ENCODE results near the gene PVRIG. TPM values are rescaled to one million over a fixed set of nuclear protein-coding genes. Genes with fewer than 3 reads are reported as not detected.

PVRIG gene
- total RNA-seq, 2 experiments from 2014 or later: 83.3 to 86.6 TPM

DNA sequence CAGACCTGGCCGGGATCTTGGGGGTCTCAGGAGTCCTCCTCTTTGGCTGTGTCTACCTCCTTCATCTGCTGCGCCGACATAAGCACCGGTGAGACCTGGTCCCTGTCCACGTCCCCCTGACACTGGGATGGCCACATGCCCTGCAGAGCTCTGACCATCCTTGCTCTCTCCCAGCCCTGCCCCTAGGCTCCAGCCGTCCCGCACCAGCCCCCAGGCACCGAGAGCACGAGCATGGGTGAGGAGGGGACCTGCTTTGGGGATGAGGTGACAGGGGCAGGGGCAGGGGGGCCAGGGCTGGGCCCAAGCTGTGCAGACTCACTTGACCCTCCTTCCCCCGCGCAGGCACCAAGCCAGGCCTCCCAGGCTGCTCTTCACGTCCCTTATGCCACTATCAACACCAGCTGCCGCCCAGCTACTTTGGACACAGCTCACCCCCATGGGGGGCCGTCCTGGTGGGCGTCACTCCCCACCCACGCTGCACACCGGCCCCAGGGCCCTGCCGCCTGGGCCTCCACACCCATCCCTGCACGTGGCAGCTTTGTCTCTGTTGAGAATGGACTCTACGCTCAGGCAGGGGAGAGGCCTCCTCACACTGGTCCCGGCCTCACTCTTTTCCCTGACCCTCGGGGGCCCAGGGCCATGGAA lies 959 bp downstream of the PVRIG start:
- Histone ChIP-seq H3K9me3 (ENCODE audit: low read length) (no peaks in the 10 kb centered on the region), H3K79me2 (ENCODE audit: insufficient read depth, low read depth, low read length) (peaks cover 58% of the 10 kb centered on the region), H2AFZ (ENCODE audit: low read length) (no peak overlapping the region), H3K27ac (ENCODE audit: low read depth, low read length, poor library complexity, severe bottlenecking) (peak overlapping the region; percentile 96), H4K20me1 (ENCODE audit: insufficient read depth, low read length) (no peaks in the 10 kb centered on the region), H3K4me3 (ENCODE audit: low read depth, low read length, poor library complexity, severe bottlenecking) (peak overlapping the region; percentile 92), H3K4me1 (ENCODE audit: insufficient read depth, low read length, poor library complexity, severe bottlenecking) (peaks cover 76% of the 10 kb centered on the region), H3K36me3 (ENCODE audit: insufficient read depth, low read length) (peaks cover 57% of the 10 kb centered on the region), H3K9me2 (ENCODE audit: insufficient read depth, low read length) (no peaks in the 10 kb centered on the region), H3K4me2 (ENCODE audit: low read length) (peak overlapping the region; percentile 93)
- TF ChIP-seq, protein P1, sequence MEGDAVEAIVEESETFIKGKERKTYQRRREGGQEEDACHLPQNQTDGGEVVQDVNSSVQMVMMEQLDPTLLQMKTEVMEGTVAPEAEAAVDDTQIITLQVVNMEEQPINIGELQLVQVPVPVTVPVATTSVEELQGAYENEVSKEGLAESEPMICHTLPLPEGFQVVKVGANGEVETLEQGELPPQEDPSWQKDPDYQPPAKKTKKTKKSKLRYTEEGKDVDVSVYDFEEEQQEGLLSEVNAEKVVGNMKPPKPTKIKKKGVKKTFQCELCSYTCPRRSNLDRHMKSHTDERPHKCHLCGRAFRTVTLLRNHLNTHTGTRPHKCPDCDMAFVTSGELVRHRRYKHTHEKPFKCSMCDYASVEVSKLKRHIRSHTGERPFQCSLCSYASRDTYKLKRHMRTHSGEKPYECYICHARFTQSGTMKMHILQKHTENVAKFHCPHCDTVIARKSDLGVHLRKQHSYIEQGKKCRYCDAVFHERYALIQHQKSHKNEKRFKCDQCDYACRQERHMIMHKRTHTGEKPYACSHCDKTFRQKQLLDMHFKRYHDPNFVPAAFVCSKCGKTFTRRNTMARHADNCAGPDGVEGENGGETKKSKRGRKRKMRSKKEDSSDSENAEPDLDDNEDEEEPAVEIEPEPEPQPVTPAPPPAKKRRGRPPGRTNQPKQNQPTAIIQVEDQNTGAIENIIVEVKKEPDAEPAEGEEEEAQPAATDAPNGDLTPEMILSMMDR (conservative IDR thresholded peaks at IDR 0.05; ENCODE audit: low read length): no peak
- no peak for TF ChIP-seq EZH2phosphoT487 (IDR thresholded peaks at IDR 0.05; ENCODE audit: borderline replicate concordance, low read depth, low read length)
- BruUV-seq (replicated peaks): no TSS peak
- no peak for DNase-seq (ENCODE audit: low spot score)
- intact Hi-C loops (cut with micrococcal nuclease; ENCODE audit: unreplicated experiment): loop anchor here (1.0 to 5.0 kb wide), 2 partner anchors 30 to 73 kb away; partner anchors contain the start of gene LAMTOR4
- ChIA-PET POLR2A (interaction anchor here (1.3 to 3.8 kb wide), 6 partner anchors 10 to 82 kb away, joined by 3 to 15 read pairs (median 6); no protein-coding TSS in a partner anchor), CTCF (ENCODE audit: unreplicated experiment) (interaction anchor here (0.6 kb wide), 1 partner anchor 204 kb away, joined by 3 read pairs; no protein-coding TSS in a partner anchor)

DNA sequence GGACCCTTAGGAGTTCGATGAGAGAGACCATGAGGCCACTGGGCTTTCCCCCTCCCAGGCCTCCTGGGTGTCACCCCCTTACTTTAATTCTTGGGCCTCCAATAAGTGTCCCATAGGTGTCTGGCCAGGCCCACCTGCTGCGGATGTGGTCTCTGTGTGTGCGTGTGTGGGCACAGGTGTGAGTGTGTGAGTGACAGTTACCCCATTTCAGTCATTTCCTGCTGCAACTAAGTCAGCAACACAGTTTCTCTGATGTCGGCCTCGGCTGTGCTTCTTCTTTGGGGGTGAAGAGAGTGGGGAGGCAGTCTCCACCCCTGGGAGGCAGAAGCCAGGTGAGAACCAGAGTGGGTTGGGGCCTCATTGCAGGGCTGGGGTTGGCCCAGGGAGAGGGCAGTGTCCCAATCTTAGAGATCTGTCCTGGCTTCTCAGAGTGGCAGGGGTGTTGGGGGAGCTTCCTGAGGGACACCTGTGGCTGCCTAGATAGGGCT lies 1.5 kb downstream of the PVRIG start:
- H4K20me1 ChIP-seq (ENCODE audit: insufficient read depth, low read length): no peaks in the 10 kb centered on the region
- H3K4me3 ChIP-seq (ENCODE audit: low read depth, low read length, poor library complexity, severe bottlenecking): peak overlapping the region; percentile 92
- H3K9me3 ChIP-seq (ENCODE audit: low read length): no peaks in the 10 kb centered on the region
- no peak overlapping the region for H2AFZ ChIP-seq (ENCODE audit: low read length)
- intact Hi-C loops (cut with micrococcal nuclease; ENCODE audit: unreplicated experiment): loop anchor here (1.0 to 5.0 kb wide), 2 partner anchors 31 to 74 kb away; partner anchors contain the start of gene LAMTOR4
- peak overlapping the region; percentile 96 for H3K27ac ChIP-seq (ENCODE audit: low read depth, low read length, poor library complexity, severe bottlenecking)
- BruUV-seq (replicated peaks): no TSS peak
- ChIA-PET POLR2A (interaction anchor here (1.0 to 3.8 kb wide), 7 partner anchors 10 to 88 kb away, joined by 3 to 15 read pairs (median 6); no protein-coding TSS in a partner anchor), CTCF (ENCODE audit: unreplicated experiment) (interaction anchor here (1.3 kb wide), 1 partner anchor 88 kb away, joined by 4 read pairs; no protein-coding TSS in a partner anchor)
- peaks cover 62% of the 10 kb centered on the region for H3K79me2 ChIP-seq (ENCODE audit: insufficient read depth, low read depth, low read length)
- no peaks in the 10 kb centered on the region for H3K9me2 ChIP-seq (ENCODE audit: insufficient read depth, low read length)
- H3K36me3 ChIP-seq (ENCODE audit: insufficient read depth, low read length): peaks cover 63% of the 10 kb centered on the region
- H3K4me2 ChIP-seq (ENCODE audit: low read length): peak overlapping the region; percentile 93
- peaks cover 76% of the 10 kb centered on the region for H3K4me1 ChIP-seq (ENCODE audit: insufficient read depth, low read length, poor library complexity, severe bottlenecking)
- peak; percentile 98 for DNase-seq (ENCODE audit: low spot score)
- no peak for TF ChIP-seq EZH2phosphoT487 (IDR thresholded peaks at IDR 0.05; ENCODE audit: borderline replicate concordance, low read depth, low read length)
- TF ChIP-seq, protein P1 (conservative IDR thresholded peaks at IDR 0.05; ENCODE audit: low read length): no peak

Measured in OCI-LY7 (cell line).